ENCODE data around the gene WDR12.
"Not testable (repeated sequence)": the region's sequence is repeated elsewhere in the genome, so short reads cannot be mapped to it uniquely, and the experiment has no call there.

The WDR12 gene

DNA sequence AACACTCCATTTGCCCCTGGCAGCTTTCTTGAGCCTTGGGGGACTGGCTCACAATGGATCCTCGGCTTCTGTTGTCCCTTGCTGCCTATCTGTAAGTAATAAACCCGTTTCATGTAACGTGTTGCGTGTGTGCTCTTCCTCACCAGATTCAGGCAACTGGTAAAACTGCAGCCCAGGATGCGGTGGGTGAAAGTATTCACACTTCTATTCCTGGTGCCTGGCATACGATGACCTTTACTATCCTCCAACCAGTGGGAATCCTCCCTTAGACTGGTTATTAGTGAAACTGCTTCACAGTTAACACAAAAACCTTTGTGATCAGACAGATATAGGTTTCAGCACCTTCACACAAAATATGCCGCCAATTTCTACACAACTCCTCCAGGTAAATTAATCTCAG, 26.3 kb downstream of the WDR12 start:
- H3K4me3 ChIP-seq (ENCODE audit: low read depth, low read length): no peak overlapping the region

DNA sequence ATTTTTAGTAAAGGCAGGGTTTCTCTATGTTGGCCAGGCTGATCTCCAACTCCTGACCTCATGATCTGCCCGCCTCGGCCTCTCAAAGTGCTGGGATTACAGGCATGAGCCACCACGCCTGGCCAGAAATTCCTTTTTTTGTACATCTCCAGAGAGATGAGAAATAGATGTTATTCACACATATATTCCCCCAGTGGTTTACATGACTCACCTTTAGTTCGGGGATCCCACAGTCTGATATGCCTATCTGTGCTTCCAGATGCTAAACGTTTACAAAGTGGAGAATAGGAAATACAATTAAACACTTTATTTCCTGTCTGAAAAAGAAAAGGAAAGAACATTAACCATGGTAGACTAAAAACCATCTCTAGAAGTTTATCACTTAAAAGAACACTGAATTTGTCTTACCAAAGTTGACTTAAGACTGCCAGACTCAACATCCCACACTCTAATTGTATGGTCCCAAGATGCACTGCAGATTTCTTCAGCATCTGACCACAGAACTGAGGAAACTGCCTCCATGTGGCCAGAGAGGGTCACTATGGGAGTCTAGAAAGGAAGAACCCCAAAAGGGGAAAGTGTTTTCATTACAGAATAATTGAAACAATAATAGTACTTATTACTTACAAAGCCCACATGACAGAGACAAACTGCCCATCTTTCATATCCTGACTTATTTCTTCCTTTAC, 27.3 kb downstream of the WDR12 start:
- H3K4me3 ChIP-seq (ENCODE audit: low read depth, low read length): no peak overlapping the region

DNA sequence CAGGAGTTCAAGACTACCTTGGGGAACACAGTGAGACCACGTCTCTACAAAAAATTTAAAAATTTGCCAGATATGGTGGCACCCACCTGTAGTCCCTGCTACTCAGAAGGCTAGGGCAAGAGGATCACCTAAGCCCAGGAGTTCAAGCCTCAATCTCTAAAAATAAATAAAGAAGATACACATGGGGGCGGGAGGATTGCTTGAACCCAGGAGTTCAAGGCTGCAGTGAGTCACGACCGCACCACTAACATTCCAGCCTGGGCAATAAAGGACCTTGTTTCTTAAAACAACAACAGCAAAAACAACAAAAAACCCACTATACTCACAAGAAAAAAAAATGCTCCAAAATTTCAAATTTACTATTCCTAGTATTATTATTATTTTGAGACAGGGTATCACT, 29.9 kb downstream of the WDR12 start:
- H3K4me3 ChIP-seq (ENCODE audit: low read depth, low read length): no peak overlapping the region

DNA sequence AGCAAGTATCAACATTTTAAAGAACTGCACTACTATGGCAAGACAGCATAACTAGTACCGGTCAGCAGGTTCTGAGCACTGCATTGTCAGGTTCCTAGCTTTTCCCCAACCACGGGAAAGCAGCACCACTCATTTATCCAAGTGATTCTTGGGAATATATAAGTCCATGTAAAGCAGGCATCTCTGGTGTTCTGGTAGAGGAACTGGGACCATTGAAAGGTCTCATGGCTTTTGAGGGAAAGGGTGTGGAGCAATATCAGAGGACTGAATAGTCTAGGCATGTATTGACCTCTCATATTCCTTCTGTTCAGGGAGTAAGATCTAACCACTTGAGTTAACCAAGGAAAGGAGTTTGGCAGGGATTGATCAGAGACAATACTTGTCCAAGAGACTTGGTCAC, 33.8 kb downstream of the WDR12 start:
- H3K4me3 ChIP-seq (ENCODE audit: low read depth, low read length): no peak overlapping the region

DNA sequence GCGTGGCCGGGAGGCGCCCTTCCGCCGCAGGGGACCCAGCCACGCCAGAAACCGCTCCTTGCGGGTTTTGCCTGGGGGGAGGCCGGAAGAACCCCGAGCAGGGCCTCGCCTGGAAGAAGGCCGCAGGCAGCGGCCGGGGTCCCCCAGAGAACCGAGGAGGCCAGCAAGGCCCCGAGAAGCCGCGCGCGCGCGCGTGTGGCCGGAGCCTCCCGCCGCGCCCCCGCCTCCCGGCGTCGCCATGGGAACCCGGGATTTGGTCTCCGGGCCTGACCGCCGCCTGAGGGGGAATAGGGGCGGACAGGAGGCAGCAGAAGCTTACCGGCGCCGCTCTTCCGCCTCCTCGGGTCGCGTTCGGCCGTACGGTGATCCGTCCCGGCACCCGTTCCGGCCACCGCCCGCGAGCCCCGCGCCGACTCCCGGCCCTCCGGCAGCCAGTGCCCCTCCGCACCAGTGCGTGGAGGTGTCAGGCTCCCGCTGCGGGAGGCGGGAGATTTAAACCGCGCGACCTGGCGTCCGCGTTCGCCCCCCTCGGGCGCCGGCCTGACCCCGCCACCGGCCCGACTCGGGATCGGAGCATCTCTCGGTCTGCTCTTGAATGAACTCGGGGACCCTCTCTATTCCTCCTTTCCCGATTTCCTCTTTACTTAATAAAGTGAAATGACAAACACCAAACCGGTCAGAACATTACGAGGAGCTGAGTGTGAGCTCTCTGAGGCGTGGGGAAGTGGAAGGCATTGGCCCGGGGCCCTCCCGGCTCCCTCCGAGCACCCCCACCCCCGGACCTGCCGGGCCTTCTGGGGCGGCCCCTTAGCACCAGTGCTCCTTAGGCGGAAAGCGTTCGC, 40.0 kb downstream of the WDR12 start, which contains the start of gene ICA1L:
Gene ICA1L (minus strand): TSS at position 467 of the 842 bp plus-strand sequence. CDS start 42,757 bp downstream, outside the sequence.
- H3K4me3 ChIP-seq (ENCODE audit: low read depth, low read length): peak within 1 kb of the TSS; percentile 73

DNA sequence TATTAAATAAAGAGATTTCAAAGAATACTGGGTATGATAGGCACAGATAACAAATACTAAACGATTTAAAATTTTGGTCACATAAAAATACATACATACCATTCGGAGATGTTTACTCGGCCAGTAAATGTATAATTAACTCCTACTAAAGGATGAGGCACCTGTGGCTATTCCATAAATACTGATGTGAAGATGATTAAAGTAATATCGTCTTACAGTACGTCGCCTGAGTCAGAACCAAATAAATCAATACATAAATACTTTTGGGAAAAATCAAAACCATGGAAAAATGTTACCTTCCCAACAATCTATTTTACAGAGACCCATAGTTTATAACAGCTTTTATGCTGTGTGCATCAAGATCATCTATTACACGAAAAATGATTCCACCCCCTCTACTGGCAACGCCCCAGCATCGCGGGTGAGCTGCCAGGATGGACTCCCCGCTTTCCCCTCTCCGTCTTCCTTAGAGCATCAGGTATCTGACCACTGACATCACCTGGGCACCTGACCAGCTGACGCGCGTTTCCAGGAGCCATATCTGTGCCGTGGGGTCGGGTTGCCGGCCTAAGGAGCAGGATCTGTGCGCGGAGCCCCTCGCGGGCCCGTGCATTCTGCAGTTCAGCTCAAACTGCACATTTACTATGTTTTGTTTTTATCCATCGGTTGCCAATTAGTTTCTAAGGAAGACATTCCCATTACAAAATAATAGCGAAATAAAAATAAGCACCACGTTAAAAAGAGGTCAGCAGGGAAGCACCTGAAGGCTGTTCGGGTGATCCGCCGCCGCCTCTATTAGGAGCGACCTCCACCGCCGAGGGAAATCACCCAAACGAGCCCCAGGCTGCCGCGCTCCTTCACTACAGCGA, 40.8 kb downstream of the WDR12 start:
- H3K4me3 ChIP-seq (ENCODE audit: low read depth, low read length): peak overlapping the region; percentile 73

DNA sequence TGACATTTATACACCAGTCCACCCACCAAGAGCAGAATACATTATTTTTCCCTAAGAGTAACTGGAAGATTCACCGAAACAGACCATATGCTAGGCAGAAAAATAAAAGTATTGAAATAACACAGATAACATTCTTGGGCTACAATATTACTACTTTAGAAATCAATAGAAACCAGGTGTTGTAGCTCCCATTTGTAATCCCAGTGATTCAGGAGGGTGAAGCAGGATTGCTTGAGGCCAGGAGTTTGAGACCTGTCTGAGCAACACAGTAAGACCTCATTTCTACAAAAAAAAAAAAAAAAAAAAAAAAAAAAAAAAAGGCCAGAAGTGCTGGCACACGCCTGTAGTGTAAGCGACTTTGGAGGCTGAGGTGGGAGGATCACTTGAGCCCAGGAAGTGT, 49.5 kb downstream of the WDR12 start:
- no peak overlapping the region for H3K4me3 ChIP-seq (ENCODE audit: low read depth, low read length)

DNA sequence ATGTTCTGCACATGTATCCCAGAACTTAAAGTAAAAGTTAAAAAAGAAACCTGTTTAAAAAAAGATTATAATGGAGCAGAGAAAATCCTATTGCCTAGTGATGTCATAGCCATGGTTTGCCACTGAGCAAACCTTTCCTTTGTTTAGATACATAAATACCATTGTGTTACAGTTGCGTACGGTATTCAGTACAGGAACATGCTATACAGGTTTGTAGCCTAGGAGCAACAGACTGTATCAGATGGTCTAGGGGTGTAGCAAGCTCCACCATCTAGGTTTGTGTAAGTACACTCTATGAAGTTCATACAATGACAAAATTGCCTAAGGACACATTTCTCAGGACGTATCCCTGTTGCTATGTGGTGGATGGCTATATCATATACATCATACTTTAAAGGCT, 52.9 kb downstream of the WDR12 start:
- no peak overlapping the region for H3K4me3 ChIP-seq (ENCODE audit: low read depth, low read length)

DNA sequence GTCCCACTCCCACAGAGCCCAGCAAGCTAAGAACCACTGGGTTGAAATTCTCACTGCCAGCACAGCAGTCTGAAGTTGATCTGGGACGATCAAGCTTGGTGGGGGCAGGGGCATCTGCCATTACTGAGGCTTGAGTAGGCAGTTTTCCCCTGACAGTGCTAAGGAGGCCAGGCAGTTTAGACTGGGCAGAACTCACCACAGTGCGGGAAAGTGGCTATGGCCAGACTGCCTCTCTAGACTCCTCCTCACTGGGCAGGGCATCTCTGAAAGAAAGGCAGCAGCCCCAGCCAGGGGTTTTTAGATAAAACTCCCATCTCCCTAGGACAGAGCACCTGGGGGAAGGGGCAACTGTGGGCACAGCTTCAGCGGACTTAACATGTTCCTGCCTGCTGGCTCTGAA, 62.1 kb downstream of the WDR12 start:
- not testable (repeated sequence) for H3K4me3 ChIP-seq (ENCODE audit: low read depth, low read length)

DNA sequence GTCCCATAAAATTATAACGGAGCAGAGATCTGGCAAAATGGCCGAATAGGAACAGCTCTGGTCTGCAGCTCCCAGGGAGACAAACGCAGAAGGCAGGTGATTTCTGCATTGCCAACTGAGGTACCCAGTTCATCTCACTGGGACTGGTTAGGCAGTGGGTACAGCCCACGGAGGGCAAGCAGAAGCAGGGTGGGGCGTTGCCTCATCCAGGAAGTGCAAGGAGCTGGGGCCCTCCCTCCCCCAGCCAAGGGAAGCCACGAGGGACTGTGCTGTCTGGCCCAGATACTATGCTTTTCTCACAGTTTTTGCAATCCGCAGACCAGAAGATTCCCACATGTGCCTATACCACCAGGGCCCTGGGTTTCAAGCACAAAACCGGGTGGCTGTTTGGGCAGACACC, 62.7 kb downstream of the WDR12 start:
- H3K4me3 ChIP-seq (ENCODE audit: low read depth, low read length): no peak overlapping the region

DNA sequence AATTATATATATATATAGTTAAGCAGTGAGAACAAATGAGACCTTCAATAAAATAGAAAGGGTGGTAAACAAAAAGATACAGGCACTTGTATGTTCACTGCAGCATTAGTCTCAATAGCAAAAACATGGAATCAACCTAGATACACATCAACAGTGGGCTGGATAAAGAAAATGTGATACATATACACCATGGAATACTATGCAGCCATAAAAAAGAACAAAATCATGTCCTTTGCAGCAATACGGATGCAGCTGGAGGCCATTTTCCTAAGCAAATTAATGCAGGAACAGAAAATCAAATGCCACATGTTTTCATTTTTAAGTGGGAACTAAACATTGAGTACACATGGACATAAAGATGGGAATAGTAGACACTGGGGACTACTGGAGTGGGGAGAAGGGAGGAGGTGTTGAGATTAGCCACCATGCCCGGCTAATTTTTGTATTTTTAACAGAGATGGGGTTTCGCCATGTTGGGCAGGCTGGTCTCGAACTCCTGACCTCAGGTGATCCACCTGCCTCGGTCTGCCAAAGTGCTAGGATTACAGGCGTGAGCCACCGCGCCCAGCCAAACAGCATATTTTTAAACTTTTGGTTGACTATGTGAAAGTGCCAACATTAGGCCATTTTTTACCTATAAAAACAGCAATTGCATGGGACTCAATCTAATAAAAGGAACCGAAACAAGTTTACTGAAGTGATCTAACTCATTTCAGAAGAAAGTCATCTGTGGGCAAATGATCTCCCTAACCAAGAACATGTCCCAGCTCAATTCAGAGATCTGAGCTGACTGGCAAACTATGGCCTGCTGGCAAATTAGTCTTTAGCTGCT, 63.6 kb downstream of the WDR12 start:
- no peak overlapping the region for H3K4me3 ChIP-seq (ENCODE audit: low read depth, low read length)

DNA sequence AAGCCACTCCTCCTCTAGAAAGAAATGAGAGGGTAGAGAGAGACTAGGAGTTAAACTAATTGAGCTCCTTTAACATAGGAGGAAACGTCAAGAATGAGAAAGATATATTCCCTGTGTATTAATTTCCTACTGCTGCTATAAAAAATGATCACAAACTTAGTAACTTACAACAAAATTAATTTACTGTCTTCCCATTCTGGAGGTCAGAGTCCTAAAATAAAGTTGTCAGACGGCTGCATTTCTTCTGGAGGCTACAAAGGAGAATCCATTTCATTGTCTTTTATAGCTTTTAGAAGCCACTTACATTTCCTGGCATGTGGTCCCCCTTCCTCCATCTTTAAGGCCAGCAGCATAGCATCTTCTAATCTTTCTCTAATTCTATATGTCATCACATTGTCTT, 66.8 kb downstream of the WDR12 start:
- no peak overlapping the region for H3K4me3 ChIP-seq (ENCODE audit: low read depth, low read length)

DNA sequence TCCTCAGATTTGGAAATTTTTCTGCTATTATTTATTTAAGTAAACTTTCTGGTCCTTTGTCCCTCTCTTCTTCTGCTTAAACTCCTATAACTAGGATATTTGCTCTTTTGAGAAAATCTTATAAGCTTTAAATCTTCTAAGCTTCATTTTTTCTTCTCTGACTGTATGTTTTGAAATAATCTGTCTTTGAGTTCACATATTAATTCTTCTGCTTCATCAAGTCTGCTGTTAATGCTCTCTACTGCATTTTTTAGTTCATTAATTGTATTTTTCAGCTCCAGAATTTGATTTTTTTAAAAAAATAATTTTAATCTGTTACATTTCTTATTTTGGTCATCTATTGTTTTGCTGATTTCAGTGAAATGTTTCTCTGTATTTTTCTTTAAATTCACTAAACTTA, 68.8 kb downstream of the WDR12 start:
- no peak overlapping the region for H3K4me3 ChIP-seq (ENCODE audit: low read depth, low read length)

DNA sequence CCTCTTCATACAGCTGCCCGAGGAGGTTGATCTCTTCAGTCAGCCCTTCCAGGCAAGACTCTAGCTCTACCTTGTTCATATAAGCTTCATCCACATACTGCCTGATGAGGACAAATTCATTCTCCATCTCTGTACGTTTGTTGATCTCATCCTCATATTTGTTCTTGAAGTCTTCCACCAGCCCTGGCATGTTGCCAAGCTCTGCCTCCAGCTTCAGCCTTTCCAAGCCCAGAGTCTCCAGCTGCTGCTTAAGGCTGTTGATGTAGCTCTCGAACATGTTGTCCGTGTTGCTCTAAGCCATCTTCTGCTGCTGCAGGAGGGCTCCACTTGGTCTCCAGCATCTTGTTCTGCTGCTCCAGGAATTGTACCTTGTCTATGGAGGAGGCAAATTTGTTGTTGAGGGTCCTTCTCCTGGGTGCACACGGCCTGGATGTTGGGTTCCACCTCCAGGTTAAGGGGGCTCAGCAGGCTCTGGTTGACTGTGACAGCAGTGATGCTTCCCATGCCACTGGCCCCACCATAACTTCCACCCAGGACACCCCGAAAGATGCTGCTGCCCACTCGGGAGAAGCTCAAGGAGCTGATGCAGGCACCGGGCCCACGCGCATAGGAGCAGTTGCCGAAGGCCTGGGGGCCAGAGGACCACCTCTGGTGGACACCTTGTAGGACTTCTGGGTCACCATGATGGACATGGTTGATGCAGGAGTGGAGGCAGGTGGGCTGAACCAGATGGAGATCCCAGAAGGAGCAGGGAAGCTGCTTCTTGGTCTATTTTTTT, 70.2 kb downstream of the WDR12 start:
- H3K4me3 ChIP-seq (ENCODE audit: low read depth, low read length): no peak overlapping the region

DNA sequence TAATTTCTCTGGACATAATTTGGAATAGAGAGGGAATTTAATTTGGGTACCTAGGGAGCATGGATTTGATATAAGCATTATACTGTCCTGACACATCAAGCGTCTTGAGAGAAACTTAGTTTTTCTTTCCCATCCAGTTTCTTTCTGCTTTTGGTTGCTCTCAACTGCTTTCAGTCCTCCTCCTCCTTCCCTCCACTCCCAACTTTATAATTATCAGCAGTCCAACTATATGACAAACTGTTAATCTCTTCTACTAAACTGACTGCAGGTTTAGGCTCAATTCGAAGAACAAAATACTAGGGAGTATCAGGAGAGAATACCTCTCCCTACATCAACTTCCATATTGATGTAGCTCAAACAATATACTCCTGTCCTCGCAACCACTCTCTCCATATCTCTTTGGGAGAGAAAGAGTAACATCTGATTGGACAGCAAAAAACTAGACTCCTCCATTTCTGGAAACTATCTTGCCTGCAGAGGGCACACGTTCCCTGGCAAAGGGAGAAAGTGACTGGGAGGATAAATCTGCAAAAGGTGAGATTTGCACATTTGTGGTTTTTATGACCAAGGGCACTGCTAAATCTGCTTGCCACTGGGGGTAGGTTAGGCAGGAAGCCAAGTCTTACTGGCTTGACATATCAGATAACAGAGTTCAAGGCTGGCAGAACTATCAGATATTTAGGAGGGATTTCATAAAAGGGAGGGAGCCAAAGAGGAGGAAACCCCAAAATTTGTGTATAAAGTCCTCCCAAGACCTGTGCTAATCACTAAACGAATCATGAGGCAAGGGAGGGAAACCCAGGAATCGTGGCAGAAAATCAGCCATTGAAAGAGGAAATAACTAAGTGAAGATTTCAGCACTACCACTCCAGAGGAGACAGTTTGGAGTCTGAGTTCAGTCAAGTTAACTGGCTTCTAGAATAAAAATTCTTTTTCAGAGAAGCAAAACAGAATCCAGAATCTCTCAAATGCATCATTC, 79.9 kb downstream of the WDR12 start:
- H3K4me3 ChIP-seq (ENCODE audit: low read depth, low read length): no peak overlapping the region

DNA sequence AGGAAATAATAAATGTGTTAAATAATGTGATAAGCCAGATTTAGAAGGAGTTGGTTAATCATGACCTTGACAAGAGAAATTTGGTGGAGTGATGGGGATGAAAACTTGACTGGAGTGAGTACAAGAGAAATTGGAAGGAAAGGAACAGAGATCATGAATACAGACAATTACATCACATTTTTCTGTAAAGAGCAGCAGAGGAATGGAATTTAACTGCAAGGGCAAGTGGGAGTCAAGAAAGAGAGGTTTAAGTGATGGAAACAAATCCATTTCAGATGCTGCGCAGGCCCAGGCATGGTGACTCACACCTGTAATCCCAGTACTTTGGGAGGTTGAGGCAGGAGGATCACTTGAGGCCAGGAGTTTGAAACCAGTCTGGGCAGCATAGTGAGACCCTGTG, 86.6 kb downstream of the WDR12 start:
- no peak overlapping the region for H3K4me3 ChIP-seq (ENCODE audit: low read depth, low read length)

Measured in iPS-11a (cell line).